ENCODE data around the gene CCDC112.
"Not testable (repeated sequence)": the region's sequence is repeated elsewhere in the genome, so short reads cannot be mapped to it uniquely, and the experiment has no call there.

CCDC112 gene

DNA sequence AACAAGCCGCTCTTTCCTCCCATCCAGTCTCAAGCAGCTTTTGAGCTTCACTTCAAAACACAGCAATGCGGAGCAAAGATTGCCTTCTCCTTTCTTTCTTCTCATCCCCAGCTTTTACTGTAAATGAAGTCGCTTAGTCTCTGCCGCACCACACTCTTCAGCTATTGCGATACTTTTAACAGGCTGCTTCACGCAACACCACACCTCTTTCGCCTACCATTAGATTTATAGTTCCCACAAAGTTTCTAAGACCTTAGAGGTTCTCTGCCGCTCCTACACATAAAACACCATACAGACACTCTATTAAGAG lies 34.5 kb downstream of the CCDC112 start:
- DNase-seq (ENCODE audit: low spot score): no peak

- DNase-seq (ENCODE audit: low spot score): no peak
These were observed 36.2 kb downstream of the CCDC112 start for GRCh38 chr5:115260248-115260647.

DNA sequence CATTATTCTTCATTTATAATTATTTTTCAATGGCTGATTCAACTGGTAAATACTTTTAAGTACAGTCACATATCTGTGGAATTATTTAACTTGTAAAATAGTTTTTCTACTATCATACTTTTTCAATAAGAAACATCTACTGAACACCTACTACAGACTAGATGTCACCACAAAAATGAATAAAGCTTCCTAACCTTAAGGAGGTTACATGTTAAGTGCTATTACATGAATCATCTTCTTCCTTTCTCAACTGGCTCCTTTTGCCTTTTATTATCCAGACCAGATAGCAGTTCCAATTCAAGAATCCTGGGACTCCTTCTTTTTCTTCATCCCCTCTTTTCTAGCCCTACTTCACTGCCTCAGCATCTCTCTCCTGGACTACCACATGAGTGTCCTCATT lies 38.5 kb downstream of the CCDC112 start:
- no peak for DNase-seq (ENCODE audit: low spot score)

GRCh38 chr5:115249379-115249778 lies 47.1 kb downstream of the CCDC112 start:
- DNase-seq (ENCODE audit: low spot score): not testable (repeated sequence)

GRCh38 chr5:115246361-115246991 lies 50.0 kb downstream of the CCDC112 start:
- peak; percentile 30 for DNase-seq (ENCODE audit: low spot score)

DNA sequence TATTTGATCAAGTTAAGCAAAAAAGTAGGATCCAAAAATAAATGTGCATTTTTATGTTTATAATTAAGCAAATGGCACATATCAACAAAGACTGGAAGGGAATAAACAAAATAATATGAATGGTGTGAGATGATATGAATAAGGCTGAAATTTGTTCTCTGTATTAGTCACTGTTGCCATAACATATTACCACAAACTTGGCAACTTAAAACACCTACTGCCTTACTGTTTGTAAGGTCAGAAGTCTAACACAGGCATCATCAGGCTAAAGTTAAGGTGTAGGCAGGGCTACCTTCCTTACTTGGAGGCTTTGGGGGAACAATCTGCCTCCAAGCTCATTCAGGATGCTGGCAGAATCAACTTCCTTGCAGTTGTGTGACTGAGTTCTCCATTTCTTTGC lies 53.0 kb downstream of the CCDC112 start:
- no peak for DNase-seq (ENCODE audit: low spot score)

GRCh38 chr5:115241881-115242642 lies 54.4 kb downstream of the CCDC112 start:
- peak; percentile 2 for DNase-seq (ENCODE audit: low spot score)

- DNase-seq (ENCODE audit: low spot score): no peak
These were observed 59.4 kb downstream of the CCDC112 start for GRCh38 chr5:115237066-115237465.

- no peak for DNase-seq (ENCODE audit: low spot score)
These were observed 59.9 kb downstream of the CCDC112 start for GRCh38 chr5:115236599-115236998.

- DNase-seq (ENCODE audit: low spot score): no peak
These were observed 64.9 kb downstream of the CCDC112 start for GRCh38 chr5:115231598-115231997.

GRCh38 chr5:115229606-115230005 lies 66.8 kb downstream of the CCDC112 start:
- no peak for DNase-seq (ENCODE audit: low spot score)

DNA sequence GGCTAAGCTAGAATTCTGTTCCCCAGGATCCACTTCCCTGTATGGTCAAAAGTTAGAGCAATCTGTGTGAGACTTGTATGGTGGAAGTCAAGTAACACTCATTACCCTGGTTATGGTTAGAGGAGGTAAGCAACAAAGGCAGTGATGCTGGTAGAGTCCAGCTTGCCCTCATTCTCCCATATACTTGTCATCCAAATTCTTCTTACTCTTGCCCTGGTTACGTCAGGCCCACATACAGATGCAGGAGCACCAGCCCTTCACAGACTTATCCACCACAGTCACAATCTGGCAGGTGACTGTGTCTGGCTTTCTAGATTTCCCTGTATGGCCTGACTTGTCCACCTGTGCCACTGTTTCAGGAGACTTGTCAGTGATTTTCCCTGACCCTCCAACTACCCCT lies 69.2 kb downstream of the CCDC112 start:
- no peak for DNase-seq (ENCODE audit: low spot score)

Measured in COLO829 (cell line).